ENCODE results near the gene ATP7B.

The ATP7B gene

GRCh38 chr13:52009946-52010345, 1.3 kb downstream of the ATP7B start:
- Histone ChIP-seq H3K36me3 (ENCODE audit: control insufficient read depth, insufficient read depth, low read length) (no peaks in the 10 kb centered on the region), H3K27ac (ENCODE audit: insufficient read depth, low read depth, low read length, poor library complexity, severe bottlenecking) (no peak overlapping the region), H3K4me3 (ENCODE audit: insufficient read depth, low read depth, low read length) (no peak overlapping the region), H3K27me3 (ENCODE audit: control insufficient read depth, insufficient read depth, low read length, poor library complexity, severe bottlenecking) (peaks cover 25% of the 10 kb centered on the region), H3K9me3 (ENCODE audit: control insufficient read depth, low read length) (no peaks in the 10 kb centered on the region), H3K4me1 (ENCODE audit: control insufficient read depth, insufficient read depth, low read length) (no peaks in the 10 kb centered on the region)
- WGBS, 2 experiments = 78 to 79% methylated on average over 6 of the region's 6 CpGs

- H3K27me3 ChIP-seq (ENCODE audit: control insufficient read depth, insufficient read depth, low read length, poor library complexity, severe bottlenecking) = peaks cover 24% of the 10 kb centered on the region
- no peaks in the 10 kb centered on the region for H3K9me3 ChIP-seq (ENCODE audit: control insufficient read depth, low read length)
- H3K27ac ChIP-seq (ENCODE audit: insufficient read depth, low read depth, low read length, poor library complexity, severe bottlenecking) = no peak overlapping the region
- H3K4me1 ChIP-seq (ENCODE audit: control insufficient read depth, insufficient read depth, low read length) = no peaks in the 10 kb centered on the region
- H3K36me3 ChIP-seq (ENCODE audit: control insufficient read depth, insufficient read depth, low read length) = no peaks in the 10 kb centered on the region
- 88 to 91% methylated on average over 8 of the region's 8 CpGs for WGBS, 2 experiments
- no peak overlapping the region for H3K4me3 ChIP-seq (ENCODE audit: insufficient read depth, low read depth, low read length)
Observed at GRCh38 chr13:52006523-52007245, 4.6 kb downstream of the ATP7B start.

GRCh38 chr13:52005841-52006522, 5.3 kb downstream of the ATP7B start:
- H3K9me3 ChIP-seq (ENCODE audit: control insufficient read depth, low read length) = no peaks in the 10 kb centered on the region
- H3K36me3 ChIP-seq (ENCODE audit: control insufficient read depth, insufficient read depth, low read length) = no peaks in the 10 kb centered on the region
- H3K27me3 ChIP-seq (ENCODE audit: control insufficient read depth, insufficient read depth, low read length, poor library complexity, severe bottlenecking) = peaks cover 17% of the 10 kb centered on the region
- no peaks in the 10 kb centered on the region for H3K4me1 ChIP-seq (ENCODE audit: control insufficient read depth, insufficient read depth, low read length)
- no peak overlapping the region for H3K4me3 ChIP-seq (ENCODE audit: insufficient read depth, low read depth, low read length)
- 94 to 95% methylated on average over 12 to 13 of the region's 13 CpGs for WGBS, 2 experiments
- H3K27ac ChIP-seq (ENCODE audit: insufficient read depth, low read depth, low read length, poor library complexity, severe bottlenecking) = no peak overlapping the region

- peaks cover 4% of the 10 kb centered on the region for H3K27me3 ChIP-seq (ENCODE audit: control insufficient read depth, insufficient read depth, low read length, poor library complexity, severe bottlenecking)
- no peaks in the 10 kb centered on the region for H3K9me3 ChIP-seq (ENCODE audit: control insufficient read depth, low read length)
- H3K4me1 ChIP-seq (ENCODE audit: control insufficient read depth, insufficient read depth, low read length) = no peaks in the 10 kb centered on the region
- H3K36me3 ChIP-seq (ENCODE audit: control insufficient read depth, insufficient read depth, low read length) = no peaks in the 10 kb centered on the region
- H3K4me3 ChIP-seq (ENCODE audit: insufficient read depth, low read depth, low read length) = no peak overlapping the region
- WGBS, 2 experiments = 92 to 94% methylated on average over 7 of the region's 7 CpGs
- no peak overlapping the region for H3K27ac ChIP-seq (ENCODE audit: insufficient read depth, low read depth, low read length, poor library complexity, severe bottlenecking)
Observed at GRCh38 chr13:52004511-52005170, 6.6 kb downstream of the ATP7B start.

GRCh38 chr13:52003541-52003940, 7.7 kb downstream of the ATP7B start:
- WGBS, 2 experiments = 84 to 90% methylated on average over 4 of the region's 4 CpGs
- H3K27ac ChIP-seq (ENCODE audit: insufficient read depth, low read depth, low read length, poor library complexity, severe bottlenecking) = no peak overlapping the region
- H3K4me1 ChIP-seq (ENCODE audit: control insufficient read depth, insufficient read depth, low read length) = peaks cover 7% of the 10 kb centered on the region
- no peak overlapping the region for H3K4me3 ChIP-seq (ENCODE audit: insufficient read depth, low read depth, low read length)
- H3K27me3 ChIP-seq (ENCODE audit: control insufficient read depth, insufficient read depth, low read length, poor library complexity, severe bottlenecking) = no peaks in the 10 kb centered on the region
- H3K36me3 ChIP-seq (ENCODE audit: control insufficient read depth, insufficient read depth, low read length) = no peaks in the 10 kb centered on the region
- H3K9me3 ChIP-seq (ENCODE audit: control insufficient read depth, low read length) = no peaks in the 10 kb centered on the region

GRCh38 chr13:52002361-52002760, 8.9 kb downstream of the ATP7B start:
- no peaks in the 10 kb centered on the region for H3K27me3 ChIP-seq (ENCODE audit: control insufficient read depth, insufficient read depth, low read length, poor library complexity, severe bottlenecking)
- H3K9me3 ChIP-seq (ENCODE audit: control insufficient read depth, low read length) = no peaks in the 10 kb centered on the region
- H3K4me1 ChIP-seq (ENCODE audit: control insufficient read depth, insufficient read depth, low read length) = peaks cover 14% of the 10 kb centered on the region
- H3K36me3 ChIP-seq (ENCODE audit: control insufficient read depth, insufficient read depth, low read length) = no peaks in the 10 kb centered on the region
- no peak overlapping the region for H3K27ac ChIP-seq (ENCODE audit: insufficient read depth, low read depth, low read length, poor library complexity, severe bottlenecking)
- H3K4me3 ChIP-seq (ENCODE audit: insufficient read depth, low read depth, low read length) = no peak overlapping the region
- WGBS, 2 experiments = 70 to 71% methylated on average over 3 of the region's 4 CpGs

GRCh38 chr13:52001120-52001731, 10.0 kb downstream of the ATP7B start:
- Histone ChIP-seq H3K4me3 (ENCODE audit: insufficient read depth, low read depth, low read length) (no peak overlapping the region), H3K9me3 (ENCODE audit: control insufficient read depth, low read length) (no peaks in the 10 kb centered on the region), H3K4me1 (ENCODE audit: control insufficient read depth, insufficient read depth, low read length) (peaks cover 16% of the 10 kb centered on the region), H3K36me3 (ENCODE audit: control insufficient read depth, insufficient read depth, low read length) (no peaks in the 10 kb centered on the region), H3K27me3 (ENCODE audit: control insufficient read depth, insufficient read depth, low read length, poor library complexity, severe bottlenecking) (no peaks in the 10 kb centered on the region), H3K27ac (ENCODE audit: insufficient read depth, low read depth, low read length, poor library complexity, severe bottlenecking) (no peak overlapping the region)
- 74 to 83% methylated on average over 3 of the region's 3 CpGs for whole genome bisulfite sequencing, 2 experiments

- Histone ChIP-seq H3K9me3 (ENCODE audit: control insufficient read depth, low read length) (no peaks in the 10 kb centered on the region), H3K27me3 (ENCODE audit: control insufficient read depth, insufficient read depth, low read length, poor library complexity, severe bottlenecking) (no peaks in the 10 kb centered on the region), H3K4me1 (ENCODE audit: control insufficient read depth, insufficient read depth, low read length) (peaks cover 28% of the 10 kb centered on the region), H3K36me3 (ENCODE audit: control insufficient read depth, insufficient read depth, low read length) (no peaks in the 10 kb centered on the region), H3K27ac (ENCODE audit: insufficient read depth, low read depth, low read length, poor library complexity, severe bottlenecking) (no peak overlapping the region), H3K4me3 (ENCODE audit: insufficient read depth, low read depth, low read length) (no peak overlapping the region)
- WGBS, 2 experiments = 86 to 90% methylated on average over 1 of the region's 1 CpG
Observed at GRCh38 chr13:51999921-52000320, 11.3 kb downstream of the ATP7B start.

- Histone ChIP-seq H3K27me3 (ENCODE audit: control insufficient read depth, insufficient read depth, low read length, poor library complexity, severe bottlenecking) (no peaks in the 10 kb centered on the region), H3K4me1 (ENCODE audit: control insufficient read depth, insufficient read depth, low read length) (peaks cover 28% of the 10 kb centered on the region), H3K27ac (ENCODE audit: insufficient read depth, low read depth, low read length, poor library complexity, severe bottlenecking) (no peak overlapping the region), H3K9me3 (ENCODE audit: control insufficient read depth, low read length) (no peaks in the 10 kb centered on the region), H3K36me3 (ENCODE audit: control insufficient read depth, insufficient read depth, low read length) (no peaks in the 10 kb centered on the region), H3K4me3 (ENCODE audit: insufficient read depth, low read depth, low read length) (no peak overlapping the region)
- 93 to 95% methylated on average over 13 of the region's 13 CpGs for WGBS, 2 experiments
Observed at GRCh38 chr13:51999510-51999911, 11.7 kb downstream of the ATP7B start.

Data from ectodermal cell (in vitro differentiated cells).